GM12801 (cell line): ENCODE measurements around the gene PDZD2.

Experiments
- CTCF ChIP-seq: IDR thresholded peaks from one replicate; pipeline ENCODE4 v1.5.1; 2011; ENCODE audit warnings: control low read depth; ENCODE audit not compliant: insufficient read length; ENCODE audit errors: extremely low read depth

Gene PDZD2

GRCh38 chr5:31638748-31639418, at the start of gene PDZD2:
TSS of gene PDZD2 (plus strand) at chr5:31639131.
- no peak for TF ChIP-seq CTCF

- TF ChIP-seq CTCF: no peak
These were observed 45.3 kb upstream of the PDZD2 start for GRCh38 chr5:31593665-31594064.

- no peak for TF ChIP-seq CTCF
These were observed 42.6 kb upstream of the PDZD2 start for GRCh38 chr5:31596354-31596753.

- no peak for TF ChIP-seq CTCF
These were observed 40.0 kb upstream of the PDZD2 start for GRCh38 chr5:31598640-31599611.

- TF ChIP-seq CTCF: no peak
These were observed 34.7 kb upstream of the PDZD2 start for GRCh38 chr5:31604240-31604639.

GRCh38 chr5:31604644-31605043, 34.3 kb upstream of the PDZD2 start:
- TF ChIP-seq CTCF: no peak

- TF ChIP-seq CTCF: no peak
These were observed 33.0 kb upstream of the PDZD2 start for GRCh38 chr5:31605920-31606319.
